NCI-H446 (cell line): ENCODE data around the gene DCBLD2.
"Not testable (repeated sequence)": the region's sequence is repeated elsewhere in the genome, so short reads cannot be mapped to it uniquely, and the experiment has no call there.

Experiments used
- DNase-seq, 2 experiments: peaks; one replicate each; lab custom pipeline; 2025; lab: John Stamatoyannopoulos, UW

DCBLD2 gene

DNA sequence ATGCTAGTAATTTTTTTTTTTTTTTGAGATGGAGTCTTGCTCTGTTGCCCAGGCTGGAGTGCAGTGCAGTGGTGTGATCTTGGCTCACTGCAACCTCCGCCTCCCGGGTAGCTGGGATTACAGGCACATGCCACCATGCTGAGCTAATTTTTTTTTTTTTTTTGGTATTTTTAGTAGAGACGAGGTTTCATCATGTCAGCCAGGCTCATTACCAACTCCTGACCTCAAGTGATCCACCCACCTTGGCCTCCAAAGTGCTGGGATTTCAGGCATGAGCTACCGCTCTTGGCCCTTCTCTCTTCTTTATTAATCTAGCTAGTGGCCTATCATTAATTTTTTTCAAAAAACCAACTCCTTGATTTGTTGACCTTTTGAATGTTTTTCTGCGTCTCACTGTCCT, 70.4 kb downstream of the DCBLD2 start:
- DNase-seq: not testable (repeated sequence)

DNA sequence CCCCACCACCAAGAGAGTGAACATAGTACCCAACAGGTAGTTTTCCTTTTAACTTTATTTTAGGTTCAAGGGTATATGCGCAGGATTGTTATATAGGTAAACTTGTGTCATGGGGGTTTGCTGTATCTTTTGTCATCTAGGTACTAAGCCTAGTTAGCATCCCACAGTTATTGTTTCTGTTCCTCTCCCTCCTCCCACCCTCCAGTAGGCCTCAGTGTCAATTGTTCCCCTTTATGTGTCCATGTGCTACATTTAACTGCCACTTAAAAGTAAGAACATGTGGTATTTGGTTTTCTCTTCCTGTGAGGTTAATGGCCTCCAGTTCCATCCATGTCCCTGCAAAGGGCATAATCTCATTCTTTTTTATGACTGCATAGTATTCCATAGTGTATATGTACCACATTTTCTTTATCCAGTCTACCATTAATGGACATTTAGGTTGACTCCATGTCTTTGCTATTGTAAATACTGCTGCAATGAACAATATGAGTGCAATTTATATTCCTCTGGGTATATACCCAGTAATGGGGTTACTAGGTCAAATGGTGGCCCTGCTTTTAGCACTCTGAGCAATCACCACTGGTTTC, 72.2 kb downstream of the DCBLD2 start:
- DNase-seq: no peak

DNA sequence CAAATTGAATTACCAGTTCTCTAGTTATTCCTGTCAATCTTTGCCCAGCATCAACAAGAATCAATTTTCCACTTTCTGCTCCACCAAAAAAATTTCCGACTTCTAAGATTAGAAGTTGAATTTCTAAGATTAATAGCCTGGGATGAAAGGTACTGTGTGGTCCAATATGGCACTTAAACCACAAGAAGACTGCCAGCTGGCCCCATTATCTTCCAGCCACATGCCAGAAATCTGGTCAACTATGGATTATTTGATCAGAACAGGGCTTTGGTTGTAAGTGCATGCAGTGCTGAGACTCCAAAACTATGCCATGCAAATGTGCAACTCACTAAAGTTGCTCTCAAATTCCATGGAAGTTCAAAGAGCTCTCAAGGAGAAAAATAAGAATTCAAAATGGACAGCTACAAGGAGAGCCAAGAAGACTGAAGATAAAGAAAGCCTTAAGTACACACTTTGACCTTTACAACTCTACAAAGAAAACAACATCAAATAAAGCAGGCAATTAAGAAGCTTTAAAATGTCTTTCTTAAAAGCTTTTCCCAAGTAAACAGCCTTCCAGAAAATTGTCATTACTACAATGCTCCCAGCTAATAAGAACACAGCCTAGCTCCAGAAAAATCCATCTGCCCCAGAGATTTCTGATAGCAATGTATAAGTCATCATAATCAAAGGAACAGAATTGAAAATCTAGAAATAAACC, 74.1 kb downstream of the DCBLD2 start:
- peak; percentile 38 to 84 for DNase-seq

DNA sequence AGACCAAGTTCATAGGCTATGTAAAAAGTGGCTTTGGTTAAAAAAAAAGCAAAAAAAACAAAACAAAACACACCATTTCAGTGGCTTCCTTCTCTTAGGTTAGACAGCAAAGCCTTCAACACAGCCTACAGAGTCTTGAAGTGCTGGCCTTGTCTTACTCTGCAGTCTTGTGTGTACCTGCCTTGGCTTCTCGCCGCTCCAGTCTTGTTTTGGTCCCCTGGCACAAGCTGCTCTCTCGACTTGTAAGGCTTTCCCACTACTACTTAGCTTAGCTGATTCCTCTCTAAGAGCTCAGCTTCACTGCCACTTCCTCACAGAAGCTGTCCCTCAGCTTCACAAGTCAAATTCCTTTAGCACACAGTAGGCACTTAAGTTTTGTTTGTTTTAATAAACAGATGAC, 75.4 kb downstream of the DCBLD2 start:
- no peak for DNase-seq

DNA sequence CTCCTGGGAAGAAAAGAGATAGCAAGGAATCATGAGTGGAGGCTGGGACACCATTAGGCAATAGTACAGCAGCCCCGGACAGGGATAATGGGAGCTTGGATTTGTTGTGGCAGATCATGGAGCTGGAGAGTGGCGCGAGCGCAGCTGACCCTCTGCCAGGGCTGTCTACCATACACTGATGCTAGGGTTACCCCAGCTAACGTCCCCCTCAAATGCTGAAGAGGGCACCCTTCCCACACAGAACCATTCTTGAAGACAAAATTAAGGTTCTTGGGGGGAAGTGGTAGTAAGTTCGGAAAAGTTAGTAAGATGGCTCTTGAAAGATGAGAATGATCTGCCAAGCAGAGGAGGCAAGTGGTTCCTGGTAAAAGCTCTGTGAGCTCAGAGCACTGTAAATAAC, 77.2 kb downstream of the DCBLD2 start:
- DNase-seq: no peak

DNA sequence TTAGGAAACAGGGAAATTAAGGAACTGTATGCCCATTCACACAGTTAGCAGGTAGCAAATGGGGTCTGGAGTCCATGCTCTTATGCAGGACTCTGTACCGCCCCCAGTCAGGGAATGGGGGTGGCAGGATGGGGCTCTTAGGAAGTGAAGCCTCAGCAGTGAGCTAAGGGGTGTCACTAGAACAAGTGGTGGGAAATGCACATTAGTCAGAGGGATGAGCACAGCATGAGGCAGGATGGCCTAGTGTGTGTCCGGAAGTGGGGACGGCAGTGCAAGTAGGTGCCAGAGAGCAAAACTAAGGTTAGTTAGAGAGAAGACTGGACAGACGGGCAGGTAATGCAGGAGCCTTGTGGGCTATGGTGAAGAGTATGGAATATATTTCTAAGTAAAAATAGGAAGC, 77.7 kb downstream of the DCBLD2 start:
- DNase-seq: no peak

DNA sequence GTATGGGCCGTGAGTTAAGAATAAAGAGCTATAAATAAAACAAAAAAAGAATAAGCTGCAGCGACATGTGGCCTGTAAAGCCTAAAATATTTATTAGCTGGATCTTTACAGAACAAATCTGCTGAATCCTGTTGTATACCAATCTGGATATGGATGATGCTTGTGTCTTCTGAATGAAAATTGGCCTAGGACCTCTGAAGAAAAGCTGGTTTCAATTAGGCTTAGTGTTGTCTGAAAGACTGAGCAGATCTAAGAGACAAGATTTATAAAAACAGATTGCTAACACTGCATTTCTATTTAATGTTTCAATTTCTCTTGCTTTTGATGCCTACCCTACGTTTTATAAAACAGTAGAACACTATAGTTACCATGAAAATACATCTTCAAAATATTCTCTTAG, 80.4 kb downstream of the DCBLD2 start:
- DNase-seq: no peak

DNA sequence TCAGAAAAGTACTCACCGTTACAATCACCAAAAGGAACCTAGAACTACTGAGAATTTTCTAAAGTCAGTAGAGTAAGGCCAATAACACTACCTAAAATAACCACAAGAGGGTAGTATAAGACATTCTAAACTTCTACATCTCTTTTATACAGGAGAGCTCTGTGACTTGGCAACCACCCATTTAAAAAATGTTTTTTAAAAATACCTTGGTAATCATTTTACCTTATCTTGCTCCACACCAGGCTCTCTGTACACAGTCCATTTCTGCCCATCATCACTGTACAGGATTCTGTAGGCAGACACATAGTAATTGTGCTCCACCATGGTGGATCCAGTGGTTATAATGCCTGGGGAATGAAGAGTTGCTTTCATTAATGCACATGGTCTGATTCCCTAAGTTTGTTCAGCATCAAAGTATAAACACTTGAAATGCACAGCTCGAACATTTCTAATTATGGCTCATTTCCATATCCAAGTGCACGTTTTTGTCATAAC, 83.9 kb downstream of the DCBLD2 start:
- peak; percentile 7 to 67 for DNase-seq

DNA sequence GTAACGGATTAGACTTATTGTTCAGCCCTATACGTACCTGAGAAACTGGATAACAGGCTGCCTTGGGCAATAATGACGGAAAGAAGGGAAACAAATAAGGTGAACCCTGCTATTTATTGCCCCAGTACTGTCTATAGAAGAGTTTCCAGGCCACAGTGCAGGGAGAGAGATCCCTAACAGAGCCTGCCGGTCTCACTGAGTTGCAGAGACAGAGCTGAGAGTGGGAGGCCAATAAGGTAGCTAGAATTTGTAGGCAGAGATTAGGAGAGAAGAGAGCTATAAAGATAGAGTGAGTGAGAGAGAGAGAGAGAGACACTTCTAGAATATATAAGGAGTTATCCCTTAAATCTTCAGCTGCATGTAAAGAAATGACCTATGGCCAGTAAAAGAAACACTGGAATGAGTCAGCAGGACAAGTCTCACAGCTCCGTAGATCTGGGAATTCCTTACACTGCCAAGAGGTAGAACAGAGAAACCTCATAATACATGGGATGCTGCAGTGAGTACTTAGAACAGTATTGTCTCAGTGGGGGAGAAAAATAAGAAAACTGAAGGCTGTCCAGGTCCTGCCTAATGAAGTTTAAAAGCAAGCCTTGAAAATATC, 86.6 kb downstream of the DCBLD2 start:
- DNase-seq: no peak

DNA sequence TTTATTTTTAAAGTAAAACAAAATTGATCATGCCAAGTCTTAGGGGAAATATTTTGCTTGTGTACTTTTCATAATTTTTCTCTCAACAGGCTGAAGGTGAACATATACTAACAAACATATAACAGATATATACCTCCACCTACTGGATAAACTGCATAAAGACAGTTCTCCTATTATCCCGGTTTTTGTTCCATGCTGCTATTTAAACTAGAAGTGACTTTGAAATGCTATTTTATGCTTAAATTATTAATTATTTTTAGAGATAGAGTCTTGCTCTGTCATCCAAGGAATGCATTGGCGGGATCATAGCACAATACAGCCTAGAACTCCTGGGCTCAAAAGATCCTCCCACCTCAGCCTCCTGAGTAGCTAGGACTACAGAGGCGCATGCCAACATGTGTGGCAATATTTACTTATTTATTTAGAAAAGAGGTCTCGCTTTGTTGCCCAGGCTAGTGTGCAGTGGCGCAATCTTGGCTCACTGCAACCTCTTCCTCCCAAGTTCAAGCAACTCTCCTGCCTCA, 88.6 kb downstream of the DCBLD2 start:
- DNase-seq: peak in 1 of 2 experiments; percentile 26

DNA sequence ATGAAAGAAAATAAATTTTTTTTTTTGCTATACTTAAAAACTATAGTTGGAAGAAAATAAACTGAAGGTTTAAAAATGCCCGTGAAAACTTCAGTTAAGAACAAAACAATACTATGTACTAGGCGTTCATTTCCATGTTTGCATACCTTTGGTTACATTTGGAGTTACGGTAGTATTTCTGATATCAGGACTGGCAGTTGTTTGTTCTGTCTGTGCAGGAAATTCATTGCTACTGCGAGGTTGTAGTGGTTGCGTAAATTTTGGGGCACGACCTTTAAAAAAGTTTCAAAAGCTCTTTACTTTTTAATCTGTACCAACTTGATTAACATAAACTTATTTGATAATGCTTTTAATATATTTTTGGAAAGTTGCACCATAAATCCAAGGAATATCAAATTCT, 90.4 kb downstream of the DCBLD2 start:
- DNase-seq: no peak

DNA sequence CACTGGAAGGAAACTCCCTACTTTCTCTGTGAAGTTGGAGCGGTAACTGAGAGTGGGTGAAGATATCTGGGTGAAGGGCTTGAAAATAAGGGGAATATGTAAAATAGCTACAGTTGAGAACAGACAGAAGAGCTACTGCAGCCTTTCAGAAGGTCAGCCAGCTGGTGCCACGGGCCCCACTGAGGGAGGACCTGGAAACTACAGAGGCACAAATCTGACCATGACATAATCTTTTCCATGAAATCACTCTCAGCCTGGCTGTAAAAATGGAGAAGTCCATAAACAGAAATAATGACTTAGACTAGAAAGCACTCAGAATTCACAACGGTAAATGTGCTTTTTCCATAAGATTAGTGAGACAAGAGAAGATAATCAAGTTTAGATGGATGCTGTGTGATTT, 91.9 kb downstream of the DCBLD2 start:
- no peak for DNase-seq

DNA sequence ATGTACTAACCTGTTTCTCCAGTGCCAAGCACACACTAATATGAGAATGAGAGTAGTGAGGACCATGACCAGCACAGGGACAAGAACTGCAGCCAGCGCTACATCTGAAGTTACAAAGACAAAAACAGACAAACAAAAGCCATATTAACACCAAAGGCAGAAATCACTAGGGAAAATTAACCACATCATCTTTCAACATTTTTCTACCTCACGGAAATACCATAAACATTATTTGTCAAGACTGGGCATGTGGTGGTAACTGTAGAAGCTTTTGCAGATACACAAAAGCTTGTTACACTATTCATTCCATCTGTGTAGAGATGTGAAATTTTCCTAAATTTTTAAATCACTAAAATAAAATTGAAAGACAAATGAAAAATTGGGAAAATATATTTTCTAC, 93.4 kb downstream of the DCBLD2 start:
- no peak for DNase-seq

DNA sequence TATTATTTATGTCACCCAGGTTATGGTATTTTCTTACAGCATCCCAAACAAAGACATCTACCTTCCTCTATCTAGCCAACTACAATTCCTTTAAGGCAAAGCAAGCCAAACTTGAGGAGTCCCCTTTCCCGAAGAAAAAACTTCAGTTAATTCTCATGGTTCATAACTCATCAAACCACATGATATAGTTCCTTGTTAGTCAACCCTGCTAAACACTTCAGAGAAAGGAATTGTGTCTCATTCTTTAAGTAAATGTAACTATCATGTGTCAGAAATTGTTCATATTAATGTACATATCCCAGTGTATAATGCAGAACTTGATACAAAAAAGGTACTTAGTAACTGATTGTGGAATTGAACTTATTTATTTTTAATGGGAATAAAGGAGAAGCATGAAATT, 93.9 kb downstream of the DCBLD2 start:
- DNase-seq: no peak

DNA sequence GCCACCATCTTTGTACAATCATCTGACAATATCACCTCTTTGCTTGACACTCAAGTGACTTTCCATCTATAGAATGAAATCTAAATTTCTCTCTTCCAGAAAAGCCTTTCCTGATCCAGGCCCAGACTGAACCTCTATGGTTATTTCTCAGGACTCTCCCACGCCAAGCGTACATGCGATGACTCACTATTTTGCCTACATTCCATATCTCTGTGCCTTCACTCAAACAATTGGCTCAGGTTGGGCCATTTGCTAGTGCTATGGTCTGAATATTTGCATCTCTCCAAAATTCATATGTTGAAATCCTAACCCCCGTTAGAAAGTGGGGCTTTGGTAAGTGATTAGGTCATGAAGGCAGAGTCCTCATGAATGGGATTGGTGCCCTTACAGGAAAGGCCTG, 94.5 kb downstream of the DCBLD2 start:
- no peak for DNase-seq

DNA sequence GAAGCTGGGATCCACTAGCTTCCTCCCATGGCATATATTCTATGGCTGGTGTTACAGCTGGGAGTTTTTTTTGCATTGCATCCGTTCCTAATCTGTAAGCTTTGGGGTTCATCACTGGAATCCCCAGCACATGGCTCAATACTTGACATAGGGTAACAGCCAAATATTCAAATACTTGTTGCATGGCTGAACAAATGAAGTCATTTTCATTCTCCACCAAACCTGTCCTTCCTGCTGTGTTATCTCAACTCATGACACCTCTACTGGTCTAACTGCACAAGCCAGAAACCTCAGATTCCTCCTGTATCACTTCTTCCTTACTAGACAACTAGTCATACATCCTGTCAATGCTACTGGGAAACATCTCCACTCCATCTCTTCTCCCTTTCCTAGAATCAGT, 95.0 kb downstream of the DCBLD2 start:
- no peak for DNase-seq

DNA sequence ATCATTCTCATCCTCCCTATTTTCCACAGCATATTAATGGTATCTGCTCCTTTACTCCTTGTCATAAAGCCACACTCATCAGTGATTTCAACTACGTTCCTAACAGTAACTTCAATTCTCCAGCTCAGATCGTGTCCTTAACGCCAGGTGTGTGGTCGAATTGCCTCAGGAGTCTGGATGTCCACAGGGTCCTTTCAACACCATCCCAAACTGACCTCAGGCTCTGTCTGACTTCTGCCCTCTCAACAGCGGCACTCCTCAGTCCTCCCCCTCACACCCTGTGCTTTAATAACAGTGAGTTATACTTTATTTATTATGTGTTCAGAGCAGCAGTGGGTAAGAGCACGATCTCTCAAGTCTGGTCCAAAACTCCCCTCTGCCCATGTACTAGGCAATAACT, 95.9 kb downstream of the DCBLD2 start:
- no peak for DNase-seq

DNA sequence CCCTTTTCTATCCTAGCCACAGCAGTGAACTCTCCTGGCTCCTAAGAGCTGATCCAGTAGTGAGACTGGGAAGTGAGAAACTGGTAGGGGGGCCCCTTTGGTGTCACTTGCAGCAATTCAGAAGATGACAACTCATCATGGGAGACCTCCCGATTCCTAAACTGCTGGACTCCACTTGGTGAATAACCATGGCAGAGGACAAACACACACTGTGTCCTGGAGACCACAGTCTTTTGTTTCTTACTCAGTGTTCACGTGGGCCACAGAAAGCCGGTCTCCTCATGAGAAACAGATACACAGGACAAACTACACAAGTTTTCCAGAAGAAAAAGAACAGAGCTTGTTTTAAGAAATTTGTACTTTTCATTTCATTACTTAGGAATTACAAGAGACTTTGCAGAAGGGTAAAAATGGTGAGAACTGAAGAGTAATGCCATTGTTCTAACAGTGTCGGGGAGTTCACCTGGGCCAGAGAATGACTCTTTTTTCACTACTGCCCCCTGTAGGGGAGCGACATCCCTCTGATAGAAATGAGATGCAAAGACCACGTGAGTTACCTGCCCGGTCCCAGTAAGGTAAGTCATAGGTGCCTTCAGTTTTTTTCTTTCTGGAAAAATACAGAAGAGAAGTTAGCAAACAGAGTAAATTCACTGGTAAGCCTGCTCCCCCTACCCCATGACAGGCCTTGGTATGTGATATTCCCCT, 100.3 kb downstream of the DCBLD2 start:
- no peak for DNase-seq

DNA sequence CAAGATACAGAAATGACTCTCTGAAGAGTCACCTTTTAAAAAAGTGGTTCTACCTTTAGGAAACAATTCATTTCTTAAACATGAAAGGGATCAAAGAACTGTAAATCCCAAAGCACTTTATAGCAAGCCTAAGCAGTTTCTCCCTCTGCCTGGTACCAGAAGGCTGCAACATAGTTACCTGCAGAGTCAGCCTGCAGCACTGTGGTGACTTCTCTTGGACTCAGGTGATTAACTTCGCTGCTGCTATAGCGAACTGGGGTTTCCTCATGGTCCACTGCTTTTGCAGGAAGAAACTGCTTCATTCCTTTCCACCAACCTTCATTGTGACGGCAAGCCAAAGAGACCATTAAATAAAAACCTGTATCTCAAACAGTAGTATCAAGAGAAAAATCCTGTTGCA, 101.1 kb downstream of the DCBLD2 start:
- no peak for DNase-seq

DNA sequence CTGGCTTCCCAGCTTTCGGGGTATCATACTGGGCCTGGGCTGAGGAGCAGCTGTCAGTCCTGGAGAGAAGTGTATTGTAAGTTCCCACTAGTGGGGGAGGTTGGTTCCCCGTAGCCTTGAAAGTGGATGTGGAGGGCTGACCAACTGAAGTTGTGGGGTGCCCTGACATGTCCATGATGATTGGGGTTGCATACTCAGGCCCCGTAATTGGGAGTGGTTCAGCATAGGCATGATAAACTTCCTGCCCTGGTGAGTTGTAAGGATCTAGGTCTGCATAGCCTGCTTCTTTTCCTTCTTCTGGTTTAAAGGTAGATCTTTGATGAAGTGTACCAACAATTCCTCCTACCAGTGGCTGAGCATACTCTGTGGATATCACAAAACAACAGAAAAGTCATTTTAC, 102.0 kb downstream of the DCBLD2 start:
- DNase-seq: no peak

DNA sequence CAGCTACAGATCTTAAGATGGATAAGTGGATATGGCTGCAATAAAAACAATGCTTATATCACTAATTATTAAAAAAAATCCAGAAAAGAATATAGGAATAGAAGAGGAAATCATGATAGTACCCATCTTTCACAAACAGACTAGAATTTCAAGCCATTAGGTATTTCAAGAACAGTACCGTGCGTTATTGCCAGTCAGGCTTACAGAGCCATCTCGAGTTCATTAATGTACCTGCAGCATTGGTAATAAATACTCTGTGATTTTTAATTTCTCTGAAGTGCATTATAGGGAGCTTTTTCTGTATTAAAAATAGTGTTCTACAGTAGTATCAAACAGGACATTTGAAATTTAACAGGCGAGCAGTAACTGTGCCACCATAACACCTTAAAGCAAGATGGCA, 102.7 kb downstream of the DCBLD2 start:
- DNase-seq: no peak

DNA sequence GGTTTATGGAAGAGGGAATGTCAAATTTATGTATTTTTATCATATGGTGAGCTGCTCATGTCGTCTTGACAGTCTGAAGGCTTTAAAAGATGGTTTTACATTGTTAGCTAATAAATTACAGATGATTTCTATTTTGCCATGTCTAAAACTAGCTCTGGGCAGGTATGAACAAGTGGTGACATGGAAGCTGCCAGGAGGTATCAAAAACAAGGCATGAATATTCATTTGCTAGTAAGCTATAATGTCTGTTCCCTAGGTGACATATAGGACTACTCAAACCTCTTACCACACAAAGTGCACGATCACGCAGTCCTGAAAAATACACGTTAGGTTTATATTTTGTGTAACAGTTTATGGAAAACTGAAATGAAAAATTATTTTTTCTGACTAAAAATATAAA, 103.6 kb downstream of the DCBLD2 start:
- no peak for DNase-seq

DNA sequence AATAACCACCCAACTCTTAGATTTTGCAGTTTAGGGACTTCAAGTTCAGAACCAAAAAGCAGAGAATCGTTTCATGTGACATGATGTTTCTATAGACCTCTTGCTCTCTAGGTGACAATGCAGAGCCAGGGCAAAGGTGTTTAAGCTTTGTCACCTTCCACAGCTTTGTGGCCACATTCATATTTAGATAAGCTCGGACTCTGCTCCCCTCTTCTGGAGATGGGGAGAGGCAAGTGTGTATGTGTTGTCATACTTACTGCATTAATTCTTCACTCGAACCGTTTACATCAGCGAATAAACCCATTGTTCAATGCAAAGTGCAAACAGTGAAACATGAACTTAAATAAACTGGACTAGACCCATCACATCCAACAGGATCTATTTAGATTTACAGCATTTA, 105.2 kb downstream of the DCBLD2 start:
- DNase-seq: no peak
